Prostate gland (tissue), 2 donors: ENCODE results near the gene KLHDC4. TPM values are rescaled to one million over a fixed set of nuclear protein-coding genes. Genes with fewer than 3 reads are reported as not detected.

ENCODE experiments used
- DNase-seq: peaks from one replicate; pipeline ENCODE4 v3.0.0-alpha.2; 2019; ENCODE audit warnings: low spot score
- H3K27ac ChIP-seq, 2 donors: fragments of 200-600 bp; sonication (generic); 2 replicates each; pipeline ENCODE4 v1.5.1; 2017 to 2019
- H3K27me3 ChIP-seq: fragments of 200-600 bp; sonication (generic); replicated peaks from 2 replicates; pipeline ENCODE4 v1.5.1; 2019; ENCODE audit not compliant: insufficient read depth
- H3K36me3 ChIP-seq, 2 donors: fragments of 200-600 bp; sonication (generic); 1 replicate in 1 of 2; 2 replicates in 1 of 2; pipeline versions ENCODE4 v1.5.1 to v1.8.1; 2017 to 2019
- H3K4me1 ChIP-seq: fragments of 200-600 bp; sonication (generic); replicated peaks from 2 replicates; pipeline ENCODE4 v1.5.1; 2019
- H3K4me3 ChIP-seq, 2 donors: fragments of 200-600 bp; sonication (generic); 2 replicates each; pipeline ENCODE4 v1.5.1; 2017 to 2019
- H3K9me3 ChIP-seq: fragments of 200-600 bp; sonication (generic); 2 replicates; pipeline ENCODE4 v1.5.1; 2017
- POLR2A ChIP-seq: fragments of 450-650 bp; IDR thresholded peaks from one replicate; pipeline ENCODE4 v1.6.1; 2016; ENCODE audit warnings: antibody characterized with exemption, mild to moderate bottlenecking
- POLR2AphosphoS5 ChIP-seq: sonication (generic); formaldehyde crosslinking; IDR thresholded peaks from one replicate; pipeline ENCODE4 v1.6.1; 2017; ENCODE audit warnings: antibody characterized with exemption
- WGBS: methylation state at CpG from one replicate; pipeline ENCODE4 v1.1.5; 2018; 5-methylcytosine and 5-hydroxymethylcytosine counted together
- intact Hi-C: fragments of 100-400 bp; cut with DNase I; formaldehyde crosslinking; loops from one replicate; pipeline ENCODE4 v1.14.2; 2022
- total RNA-seq, 2 donors: library from RNA; depleted of rRNA; stranded (reverse); fragments of >200 nt; gene quantifications; one replicate each; pipeline ENCODE4 v1.1.0, GENCODE V29; 2016
- TF ChIP-seq, protein P1 (sequence below), 4 experiments: fragments of 200-600 bp in 2 of 4; fragments of 450-650 bp in 2 of 4; sonication (generic) in 2 of 4; IDR thresholded peaks; 1 replicate in 3 of 4; 2 replicates in 1 of 4; pipeline ENCODE4 v1.5.1; 2016 to 2019; ENCODE audit warnings: antibody characterized with exemption in 4 of 4, mild to moderate bottlenecking in 2 of 4, moderate library complexity in 2 of 4

KLHDC4 gene
- total RNA-seq, 2 donors from 2014 or later = 28.2 to 56.4 TPM

- TF ChIP-seq, protein P1, sequence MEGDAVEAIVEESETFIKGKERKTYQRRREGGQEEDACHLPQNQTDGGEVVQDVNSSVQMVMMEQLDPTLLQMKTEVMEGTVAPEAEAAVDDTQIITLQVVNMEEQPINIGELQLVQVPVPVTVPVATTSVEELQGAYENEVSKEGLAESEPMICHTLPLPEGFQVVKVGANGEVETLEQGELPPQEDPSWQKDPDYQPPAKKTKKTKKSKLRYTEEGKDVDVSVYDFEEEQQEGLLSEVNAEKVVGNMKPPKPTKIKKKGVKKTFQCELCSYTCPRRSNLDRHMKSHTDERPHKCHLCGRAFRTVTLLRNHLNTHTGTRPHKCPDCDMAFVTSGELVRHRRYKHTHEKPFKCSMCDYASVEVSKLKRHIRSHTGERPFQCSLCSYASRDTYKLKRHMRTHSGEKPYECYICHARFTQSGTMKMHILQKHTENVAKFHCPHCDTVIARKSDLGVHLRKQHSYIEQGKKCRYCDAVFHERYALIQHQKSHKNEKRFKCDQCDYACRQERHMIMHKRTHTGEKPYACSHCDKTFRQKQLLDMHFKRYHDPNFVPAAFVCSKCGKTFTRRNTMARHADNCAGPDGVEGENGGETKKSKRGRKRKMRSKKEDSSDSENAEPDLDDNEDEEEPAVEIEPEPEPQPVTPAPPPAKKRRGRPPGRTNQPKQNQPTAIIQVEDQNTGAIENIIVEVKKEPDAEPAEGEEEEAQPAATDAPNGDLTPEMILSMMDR (IDR thresholded peaks at IDR 0.05) = no peak
- no peak for TF ChIP-seq POLR2A
- no peak for TF ChIP-seq POLR2AphosphoS5
- WGBS = 85% methylated on average over 14 of the region's 16 CpGs
These were observed 36.0 kb upstream of the KLHDC4 start for GRCh38 chr16:87801679-87802259.

DNA sequence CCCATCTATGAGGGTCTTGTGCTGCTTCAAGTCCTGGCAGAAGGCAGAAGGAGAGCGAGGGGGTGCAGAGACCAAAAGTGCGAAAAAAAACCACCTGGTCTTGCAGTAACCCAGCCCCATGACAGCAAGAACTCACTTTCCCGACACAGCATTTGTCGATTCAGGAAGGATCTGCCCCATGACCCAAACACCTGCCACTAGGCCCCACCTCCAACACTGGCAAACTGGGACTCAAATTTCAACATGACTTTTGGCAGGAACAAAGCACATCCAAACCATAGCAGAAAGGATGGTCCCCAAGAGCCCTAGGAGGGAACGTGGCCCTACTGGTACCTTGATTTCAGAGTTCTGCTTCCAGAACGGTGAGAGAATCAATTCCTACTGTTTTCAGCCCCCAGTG lies 34.7 kb upstream of the KLHDC4 start:
- Histone ChIP-seq H3K27me3 (no peaks in the 10 kb centered on the region), H3K27ac (no peak overlapping the region), H3K9me3 (no peaks in the 10 kb centered on the region), H3K36me3 (no peaks in the 10 kb centered on the region), H3K4me1 (no peaks in the 10 kb centered on the region), H3K4me3 (no peak overlapping the region)
- intact Hi-C loops = no loop called here
- TF ChIP-seq, protein P1 (IDR thresholded peaks at IDR 0.05) = no peak
- TF ChIP-seq POLR2AphosphoS5 (no peak), POLR2A (no peak)
- no peak for DNase-seq
- 90% methylated on average over 6 of the region's 6 CpGs for WGBS

More at GRCh38 chr16:87801679-87802259, 36.0 kb upstream of the KLHDC4 start:
- Histone ChIP-seq H3K4me3 (no peak overlapping the region), H3K27me3 (no peaks in the 10 kb centered on the region), H3K9me3 (no peaks in the 10 kb centered on the region), H3K27ac (no peak overlapping the region), H3K4me1 (no peaks in the 10 kb centered on the region), H3K36me3 (no peaks in the 10 kb centered on the region)
- no peak for DNase-seq
- intact Hi-C loops = no loop called here

GRCh38 chr16:87795336-87795735 lies 29.6 kb upstream of the KLHDC4 start:
- 89% methylated on average over 12 of the region's 12 CpGs for WGBS
- TF ChIP-seq POLR2A = no peak
- TF ChIP-seq, protein P1 (IDR thresholded peaks at IDR 0.05) = no peak
- intact Hi-C loops = no loop called here

DNA sequence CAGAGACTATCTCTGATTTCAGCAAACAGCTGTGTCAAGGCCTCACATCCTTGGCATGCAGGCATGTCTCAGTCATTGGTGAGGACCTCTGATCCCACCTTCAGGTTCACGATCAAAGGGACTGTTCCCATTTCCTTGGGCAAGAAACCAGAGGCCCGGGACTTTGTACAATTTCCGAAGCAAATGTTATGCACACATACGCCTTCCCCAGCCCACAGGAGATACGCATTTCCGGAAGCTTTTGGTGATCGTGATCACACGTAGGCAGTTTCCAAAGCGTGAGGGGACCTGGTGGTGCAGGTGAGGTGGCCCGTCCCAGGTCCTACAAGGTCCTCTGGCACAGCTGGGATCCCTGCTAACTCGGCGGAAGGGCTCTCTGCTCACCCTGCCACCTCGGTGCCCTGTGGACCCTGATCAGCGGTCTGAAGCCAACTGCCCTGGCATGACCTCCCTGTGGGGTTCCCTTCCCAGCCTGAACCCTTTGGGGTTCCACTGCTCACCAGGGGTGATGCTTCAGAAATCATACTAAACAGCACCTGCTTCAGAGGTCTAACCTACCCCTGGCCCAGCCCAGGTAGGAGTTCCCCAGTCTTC lies 28.8 kb upstream of the KLHDC4 start:
- no peaks in the 10 kb centered on the region for H3K36me3 ChIP-seq
- H3K4me3 ChIP-seq = no peak overlapping the region
- DNase-seq = no peak
- no peaks in the 10 kb centered on the region for H3K27me3 ChIP-seq
- TF ChIP-seq POLR2A (no peak), POLR2AphosphoS5 (no peak)
- TF ChIP-seq, protein P1 (IDR thresholded peaks at IDR 0.05) = no peak
- intact Hi-C loops = loop anchor here (5.0 kb wide), 1 partner anchor 58 kb away; no protein-coding TSS in a partner anchor
- H3K27ac ChIP-seq = no peak overlapping the region
- H3K9me3 ChIP-seq = no peaks in the 10 kb centered on the region
- WGBS = 98% methylated on average over 14 of the region's 14 CpGs
- H3K4me1 ChIP-seq = no peaks in the 10 kb centered on the region

More at GRCh38 chr16:87795336-87795735, 29.6 kb upstream of the KLHDC4 start:
- Histone ChIP-seq H3K4me3 (no peak overlapping the region), H3K9me3 (no peaks in the 10 kb centered on the region), H3K36me3 (no peaks in the 10 kb centered on the region), H3K27me3 (no peaks in the 10 kb centered on the region), H3K27ac (no peak overlapping the region), H3K4me1 (no peaks in the 10 kb centered on the region)
- DNase-seq = no peak

GRCh38 chr16:87792205-87792565 lies 26.4 kb upstream of the KLHDC4 start:
- no peak overlapping the region for H3K27ac ChIP-seq
- intact Hi-C loops = loop anchor here (5.0 kb wide), 1 partner anchor 60 kb away; no protein-coding TSS in a partner anchor
- DNase-seq = no peak
- no peaks in the 10 kb centered on the region for H3K27me3 ChIP-seq
- no peak for TF ChIP-seq POLR2AphosphoS5
- no peak overlapping the region for H3K4me3 ChIP-seq
- 89% methylated on average over 7 of the region's 7 CpGs for WGBS
- H3K4me1 ChIP-seq = no peaks in the 10 kb centered on the region
- no peaks in the 10 kb centered on the region for H3K9me3 ChIP-seq
- H3K36me3 ChIP-seq = no peaks in the 10 kb centered on the region
